Right lobe of liver (tissue), 4 donors: ENCODE data around the gene CIART.
"Not testable (repeated sequence)": the region's sequence is repeated elsewhere in the genome, so short reads cannot be mapped to it uniquely, and the experiment has no call there.

Source experiments
- POLR2A ChIP-seq: fragments of 450-650 bp; IDR thresholded peaks from one replicate; pipeline ENCODE4 v1.6.1; 2017; ENCODE audit warnings: antibody characterized with exemption, mild to moderate bottlenecking
- TF ChIP-seq, protein P1 (sequence below), 4 donors: fragments of 200-600 bp in 3 of 4; fragments of 450-650 bp in 1 of 4; IDR thresholded peaks; one replicate each; pipeline versions ENCODE4 v1.5.1 to v1.8.0; 2016 to 2022; ENCODE audit warnings: antibody characterized with exemption in 4 of 4, mild to moderate bottlenecking in 2 of 4
- donor health status: DM: no; HTN: no; CAD: no.
- donor health status: DM: no; HTN: no; CAD: no.
- donor health status: DM: no; HTN: yes; CAD: no.

DNA sequence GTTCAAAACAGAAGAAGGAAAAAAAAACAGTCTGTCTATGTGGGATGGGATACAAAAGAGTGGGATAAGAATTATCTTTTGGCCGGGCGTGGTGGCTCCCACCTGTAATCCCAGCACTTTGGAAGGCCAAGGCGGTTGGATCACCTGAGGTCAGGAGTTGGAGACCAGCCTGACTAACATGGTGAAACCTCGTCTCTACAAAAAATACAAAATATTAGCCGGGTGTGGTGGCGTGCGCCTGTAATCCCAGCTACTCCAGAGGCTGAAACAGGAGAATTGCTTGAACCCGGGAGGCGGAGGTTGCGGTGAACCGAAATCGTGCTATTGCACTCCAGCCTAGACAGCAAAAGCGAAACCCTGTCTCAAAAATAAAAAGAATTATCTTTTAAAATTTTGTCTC, 45.2 kb upstream of the CIART start:
- TF ChIP-seq, protein P1, sequence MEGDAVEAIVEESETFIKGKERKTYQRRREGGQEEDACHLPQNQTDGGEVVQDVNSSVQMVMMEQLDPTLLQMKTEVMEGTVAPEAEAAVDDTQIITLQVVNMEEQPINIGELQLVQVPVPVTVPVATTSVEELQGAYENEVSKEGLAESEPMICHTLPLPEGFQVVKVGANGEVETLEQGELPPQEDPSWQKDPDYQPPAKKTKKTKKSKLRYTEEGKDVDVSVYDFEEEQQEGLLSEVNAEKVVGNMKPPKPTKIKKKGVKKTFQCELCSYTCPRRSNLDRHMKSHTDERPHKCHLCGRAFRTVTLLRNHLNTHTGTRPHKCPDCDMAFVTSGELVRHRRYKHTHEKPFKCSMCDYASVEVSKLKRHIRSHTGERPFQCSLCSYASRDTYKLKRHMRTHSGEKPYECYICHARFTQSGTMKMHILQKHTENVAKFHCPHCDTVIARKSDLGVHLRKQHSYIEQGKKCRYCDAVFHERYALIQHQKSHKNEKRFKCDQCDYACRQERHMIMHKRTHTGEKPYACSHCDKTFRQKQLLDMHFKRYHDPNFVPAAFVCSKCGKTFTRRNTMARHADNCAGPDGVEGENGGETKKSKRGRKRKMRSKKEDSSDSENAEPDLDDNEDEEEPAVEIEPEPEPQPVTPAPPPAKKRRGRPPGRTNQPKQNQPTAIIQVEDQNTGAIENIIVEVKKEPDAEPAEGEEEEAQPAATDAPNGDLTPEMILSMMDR (IDR thresholded peaks at IDR 0.05), result not testable (repeated sequence)
- TF ChIP-seq POLR2A, result not testable (repeated sequence)
